T-helper 17 cell (primary cell): ENCODE measurements around the gene STOML1. TPM values are rescaled to one million over a fixed set of nuclear protein-coding genes. Genes with fewer than 3 reads are reported as not detected.

Experiments used
- ATAC-seq: fragments of 150-1000 bp; cut with Tn5 transposase; 2 replicates; pipeline ENCODE4 v1.10.0; 2021; ENCODE audit warnings: mild to moderate bottlenecking, moderate library complexity
- DNase-seq, 3 donors: peaks; one replicate each; pipeline versions ENCODE4 v3.0.0 to v3.0.0-alpha.2; 2020 to 2021
- H3K9me3 ChIP-seq: one replicate; pipeline ENCODE4 v1.7.0; 2013; ENCODE audit warnings: low read length, mild to moderate bottlenecking; ENCODE audit not compliant: control insufficient read depth, poor library complexity, severe bottlenecking
- H3K27ac Mint-ChIP-seq: one replicate; pipeline ENCODE4 v1.8.0; 2022; ENCODE audit warnings: mild to moderate bottlenecking, moderate library complexity, mixed read lengths
- H3K27me3 Mint-ChIP-seq: one replicate; pipeline ENCODE4 v1.8.0; 2022; ENCODE audit warnings: mixed read lengths
- H3K36me3 Mint-ChIP-seq: one replicate; pipeline ENCODE4 v1.8.0; 2022; ENCODE audit warnings: low read depth, mixed read lengths
- H3K4me1 Mint-ChIP-seq: one replicate; pipeline ENCODE4 v1.8.0; 2022; ENCODE audit warnings: mild to moderate bottlenecking, mixed read lengths
- H3K4me3 Mint-ChIP-seq: one replicate; pipeline ENCODE4 v1.8.0; 2022; ENCODE audit warnings: mild to moderate bottlenecking, moderate library complexity, mixed read lengths
- total RNA-seq, 4 donors: library from RNA in 2 of 4; stranded (reverse) in 2 of 4; gene quantifications; one replicate each; pipeline ENCODE4 v1.2.3 and lab custom pipeline; 2022 to 2026

The STOML1 gene
- total RNA-seq, 2 donors from 2014 or later, result 3.7 to 5.6 TPM

- no peak overlapping the region for H3K27ac Mint-ChIP-seq
- peaks cover 6% of the 10 kb centered on the region for H3K4me1 Mint-ChIP-seq
- no peaks in the 10 kb centered on the region for H3K27me3 Mint-ChIP-seq
- H3K36me3 Mint-ChIP-seq, result peaks cover 11% of the 10 kb centered on the region
- no peaks in the 10 kb centered on the region for H3K9me3 ChIP-seq
- ATAC-seq, result no peak
- no peak for DNase-seq
- H3K4me3 Mint-ChIP-seq, result no peak overlapping the region
These were observed 40.8 kb upstream of the STOML1 start for GRCh38 chr15:74032606-74033561.

GRCh38 chr15:74032046-74032445 lies 40.0 kb upstream of the STOML1 start:
- peak overlapping the region; percentile 53 for H3K27ac Mint-ChIP-seq

GRCh38 chr15:74028646-74029045 lies 36.6 kb upstream of the STOML1 start:
- peaks cover 3% of the 10 kb centered on the region for H3K36me3 Mint-ChIP-seq
- H3K4me3 Mint-ChIP-seq, result no peak overlapping the region
- H3K27ac Mint-ChIP-seq, result no peak overlapping the region
- H3K4me1 Mint-ChIP-seq, result peaks cover 8% of the 10 kb centered on the region
- no peaks in the 10 kb centered on the region for H3K27me3 Mint-ChIP-seq
- DNase-seq, result no peak
- no peak for ATAC-seq
- no peaks in the 10 kb centered on the region for H3K9me3 ChIP-seq

More at GRCh38 chr15:74032046-74032445, 40.0 kb upstream of the STOML1 start:
- no peak for ATAC-seq
- H3K9me3 ChIP-seq, result no peaks in the 10 kb centered on the region
- DNase-seq, result no peak
- Mint-ChIP-seq H3K4me1 (peaks cover 2% of the 10 kb centered on the region), H3K36me3 (peaks cover 5% of the 10 kb centered on the region), H3K4me3 (no peak overlapping the region), H3K27me3 (no peaks in the 10 kb centered on the region)

- H3K4me3 Mint-ChIP-seq, result no peak overlapping the region
- ATAC-seq, result no peak
- no peaks in the 10 kb centered on the region for H3K9me3 ChIP-seq
- peaks cover 3% of the 10 kb centered on the region for H3K36me3 Mint-ChIP-seq
- peaks cover 8% of the 10 kb centered on the region for H3K4me1 Mint-ChIP-seq
- no peak for DNase-seq
- no peaks in the 10 kb centered on the region for H3K27me3 Mint-ChIP-seq
- H3K27ac Mint-ChIP-seq, result no peak overlapping the region
These were observed 35.6 kb upstream of the STOML1 start for GRCh38 chr15:74027688-74028087.

- Mint-ChIP-seq H3K4me1 (peaks cover 14% of the 10 kb centered on the region), H3K36me3 (peaks cover 7% of the 10 kb centered on the region), H3K27me3 (no peaks in the 10 kb centered on the region), H3K27ac (no peak overlapping the region), H3K4me3 (no peak overlapping the region)
- ATAC-seq (no peak), DNase-seq (no peak)
- no peaks in the 10 kb centered on the region for H3K9me3 ChIP-seq
These were observed 33.3 kb upstream of the STOML1 start for GRCh38 chr15:74025436-74025835.

GRCh38 chr15:74024687-74025086 lies 32.6 kb upstream of the STOML1 start:
- no peaks in the 10 kb centered on the region for H3K27me3 Mint-ChIP-seq
- no peak overlapping the region for H3K4me3 Mint-ChIP-seq
- no peaks in the 10 kb centered on the region for H3K9me3 ChIP-seq
- ATAC-seq, result no peak
- DNase-seq, result no peak
- peak overlapping the region; percentile 9 for H3K27ac Mint-ChIP-seq
- H3K4me1 Mint-ChIP-seq, result peaks cover 16% of the 10 kb centered on the region
- peaks cover 7% of the 10 kb centered on the region for H3K36me3 Mint-ChIP-seq

GRCh38 chr15:74022706-74023470 lies 30.8 kb upstream of the STOML1 start:
- peaks cover 17% of the 10 kb centered on the region for H3K4me1 Mint-ChIP-seq
- no peaks in the 10 kb centered on the region for H3K9me3 ChIP-seq
- ATAC-seq, result no peak
- no peak overlapping the region for H3K27ac Mint-ChIP-seq
- no peaks in the 10 kb centered on the region for H3K27me3 Mint-ChIP-seq
- no peak overlapping the region for H3K4me3 Mint-ChIP-seq
- peaks cover 7% of the 10 kb centered on the region for H3K36me3 Mint-ChIP-seq
- no peak for DNase-seq

GRCh38 chr15:74019734-74020133 lies 27.6 kb upstream of the STOML1 start:
- Mint-ChIP-seq H3K27me3 (no peaks in the 10 kb centered on the region), H3K4me3 (no peak overlapping the region), H3K36me3 (peaks cover 7% of the 10 kb centered on the region), H3K27ac (no peak overlapping the region), H3K4me1 (peaks cover 19% of the 10 kb centered on the region)
- no peaks in the 10 kb centered on the region for H3K9me3 ChIP-seq
- DNase-seq, result no peak
- ATAC-seq, result no peak

GRCh38 chr15:74013374-74013894 lies 21.3 kb upstream of the STOML1 start:
- H3K9me3 ChIP-seq, result no peaks in the 10 kb centered on the region
- ATAC-seq, result no peak
- no peak for DNase-seq
- Mint-ChIP-seq H3K4me1 (peaks cover 27% of the 10 kb centered on the region), H3K4me3 (no peak overlapping the region), H3K27ac (peak overlapping the region; percentile 83), H3K36me3 (peaks cover 5% of the 10 kb centered on the region), H3K27me3 (no peaks in the 10 kb centered on the region)

GRCh38 chr15:74011610-74012009 lies 19.5 kb upstream of the STOML1 start:
- no peaks in the 10 kb centered on the region for H3K27me3 Mint-ChIP-seq
- DNase-seq (no peak), ATAC-seq (no peak)
- H3K4me3 Mint-ChIP-seq, result no peak overlapping the region
- H3K36me3 Mint-ChIP-seq, result peaks cover 5% of the 10 kb centered on the region
- H3K27ac Mint-ChIP-seq, result no peak overlapping the region
- H3K9me3 ChIP-seq, result no peaks in the 10 kb centered on the region
- H3K4me1 Mint-ChIP-seq, result peaks cover 44% of the 10 kb centered on the region

- ATAC-seq (no peak), DNase-seq (no peak)
- Mint-ChIP-seq H3K4me3 (no peak overlapping the region), H3K27ac (no peak overlapping the region), H3K4me1 (peaks cover 48% of the 10 kb centered on the region), H3K27me3 (no peaks in the 10 kb centered on the region), H3K36me3 (peaks cover 9% of the 10 kb centered on the region)
- H3K9me3 ChIP-seq, result no peaks in the 10 kb centered on the region
These were observed 18.9 kb upstream of the STOML1 start for GRCh38 chr15:74010929-74011540.

- Mint-ChIP-seq H3K27ac (peak overlapping the region; percentile 34), H3K27me3 (no peaks in the 10 kb centered on the region), H3K36me3 (peaks cover 11% of the 10 kb centered on the region), H3K4me3 (no peak overlapping the region), H3K4me1 (peaks cover 48% of the 10 kb centered on the region)
- ATAC-seq (no peak), DNase-seq (no peak)
- no peaks in the 10 kb centered on the region for H3K9me3 ChIP-seq
These were observed 16.8 kb upstream of the STOML1 start for GRCh38 chr15:74008901-74009300.
